HepG2 (cell line): ENCODE measurements around the gene BCAS3. TPM values are rescaled to one million over a fixed set of nuclear protein-coding genes. Genes with fewer than 3 reads are reported as not detected.

Experiments
- ATAC-seq: fragments of 200-7000 bp; cut with Tn5 transposase; 3 replicates; pipeline ENCODE4 v1.9.1; 2020; ENCODE audit warnings: mild to moderate bottlenecking, moderate library complexity
- BruUV-seq: library from RNA; stranded (reverse); fragments of 400-500 nt; replicated peaks from 2 replicates; lab custom pipeline; 2021; lab: Mats Ljungman, UMichigan
- CTCF ChIA-PET: fragments of 300-600 bp; formaldehyde crosslinking; extraction: SDS; loops from one replicate; lab custom pipeline; 2021; ENCODE audit warnings: low total read pairs, inconsistent platforms, low intra/inter-chr PET ratio; lab: Yijun Ruan, JAX
- POLR2A ChIA-PET: fragments of 350-600 bp; sonication (Branson Sonifier 250); formaldehyde crosslinking; loops from one replicate; lab custom pipeline; 2020; ENCODE audit warnings: antibody characterized with exemption, inconsistent platforms; lab: Yijun Ruan, JAX
- DNase-seq: peaks from one replicate; pipeline ENCODE4 v3.0.0-alpha.2; 2015; ENCODE audit warnings: low spot score
- FAIRE-seq: peaks from 3 replicates; lab custom pipeline; 2011; peaks lifted over from hg19 to GRCh38; lab: Jason Lieb, UNC
- H2AFZ ChIP-seq: one replicate; pipeline ENCODE4 v1.6.1; 2011; ENCODE audit warnings: low read length, inconsistent platforms
- H3K27ac ChIP-seq: fragments of 300-600 bp; 3 replicates; pipeline ENCODE4 v1.8.0; 2011; ENCODE audit warnings: mixed run types, mild to moderate bottlenecking, mixed read lengths, low read length, inconsistent platforms; ENCODE audit not compliant: insufficient read depth; ENCODE audit errors: extremely low read length
- H3K27me3 ChIP-seq, 2 experiments: fragments of 200-600 bp in 1 of 2; 2 replicates in 1 of 2; 3 replicates in 1 of 2; pipeline versions ENCODE4 v1.6.0 to v1.8.0; 2011; ENCODE audit warnings: low read length in 2 of 2, mild to moderate bottlenecking in 2 of 2, moderate library complexity in 2 of 2, inconsistent platforms in 1 of 2; ENCODE audit not compliant: insufficient read depth in 2 of 2, control insufficient read depth in 1 of 2
- H3K36me3 ChIP-seq, 2 experiments: fragments of 200-600 bp in 1 of 2; replicated peaks in 1 of 2; 2 replicates in 1 of 2; 3 replicates in 1 of 2; pipeline versions ENCODE4 v1.5.1 to v1.8.0; 2011; ENCODE audit warnings: low read length in 2 of 2, inconsistent platforms in 1 of 2; ENCODE audit not compliant: insufficient read depth in 2 of 2, control insufficient read depth in 1 of 2
- H3K4me1 ChIP-seq: 2 replicates; pipeline ENCODE4 v1.5.1; 2012; ENCODE audit warnings: low read length, inconsistent platforms; ENCODE audit not compliant: insufficient read depth
- H3K4me2 ChIP-seq: 2 replicates; pipeline ENCODE4 v1.6.0; 2011; ENCODE audit warnings: low read depth, low read length, inconsistent platforms
- H3K4me3 ChIP-seq, 3 experiments: fragments of 200-600 bp in 1 of 3; sonication (generic), shearing (Covaris generic) in 1 of 3; replicated peaks in 1 of 3; 2 replicates each; pipeline ENCODE4 v1.5.1; 2011 to 2016; ENCODE audit warnings: low read length in 3 of 3, inconsistent platforms in 2 of 3, low read depth in 2 of 3, mild to moderate bottlenecking in 2 of 3, control low read depth in 1 of 3, mixed read lengths in 1 of 3; ENCODE audit not compliant: insufficient read depth in 1 of 3
- H3K79me2 ChIP-seq: one replicate; pipeline ENCODE4 v1.6.1; 2011; ENCODE audit warnings: low read length, inconsistent platforms; ENCODE audit not compliant: insufficient read depth
- H3K9ac ChIP-seq: 2 replicates; pipeline ENCODE4 v1.6.0; 2011; ENCODE audit warnings: mild to moderate bottlenecking, low read depth, low read length, inconsistent platforms; ENCODE audit not compliant: insufficient read depth
- H3K9me3 ChIP-seq: 2 replicates; pipeline ENCODE4 v1.5.1; 2012; ENCODE audit warnings: mild to moderate bottlenecking, low read length
- H4K20me1 ChIP-seq: 2 replicates; pipeline ENCODE4 v1.6.0; 2011; ENCODE audit warnings: inconsistent platforms, mild to moderate bottlenecking, low read length, moderate library complexity; ENCODE audit not compliant: insufficient read depth
- HNRNPUL1 ChIP-seq: fragments of 200-400 bp; formaldehyde crosslinking; IDR thresholded peaks from 2 replicates; pipeline ENCODE4 v1.6.1; 2017; ENCODE audit warnings: low read depth, mild to moderate bottlenecking, low read length, moderate library complexity
- HOXA7 ChIP-seq: sonication (generic); formaldehyde crosslinking; IDR thresholded peaks from 2 replicates; pipeline ENCODE4 v1.8.1; 2022; ENCODE audit warnings: mild to moderate bottlenecking, missing genetic modification reagents, moderate library complexity
- KAT8 ChIP-seq: IDR thresholded peaks from 2 replicates; pipeline ENCODE4 v1.6.1; 2016; ENCODE audit warnings: missing genetic modification reagents, missing compliant biosample characterization
- KLF15 ChIP-seq: sonication (generic); formaldehyde crosslinking; IDR thresholded peaks from 2 replicates; pipeline ENCODE4 v1.8.1; 2023; ENCODE audit warnings: borderline replicate concordance, mild to moderate bottlenecking, inconsistent platforms, missing genetic modification reagents, mixed read lengths
- NFAT5 ChIP-seq: sonication (generic); formaldehyde crosslinking; IDR thresholded peaks from 2 replicates; pipeline ENCODE4 v1.4.0; 2020; ENCODE audit warnings: missing genetic modification reagents
- ZFX ChIP-seq: sonication (generic); formaldehyde crosslinking; IDR thresholded peaks from 2 replicates; pipeline ENCODE4 v1.4.0; 2020; ENCODE audit warnings: mild to moderate bottlenecking, low read depth, missing genetic modification reagents, moderate library complexity
- ZNF17 ChIP-seq: sonication (generic); formaldehyde crosslinking; IDR thresholded peaks from 2 replicates; pipeline ENCODE4 v1.5.0; 2020; ENCODE audit warnings: mild to moderate bottlenecking, missing genetic modification reagents
- ZNF513 ChIP-seq: sonication (generic); formaldehyde crosslinking; conservative IDR thresholded peaks from 2 replicates; pipeline ENCODE4 v1.5.0; 2020; ENCODE audit warnings: missing genetic modification reagents
- ZNF772 ChIP-seq: sonication (generic); formaldehyde crosslinking; IDR thresholded peaks from 2 replicates; pipeline ENCODE4 v1.5.0; 2020; ENCODE audit warnings: mild to moderate bottlenecking, missing genetic modification reagents
- WGBS: methylation state at CpG from one replicate; pipeline ENCODE4 v1.1.6; 2017; ENCODE audit warnings: low lambda C conversion rate; 5-methylcytosine and 5-hydroxymethylcytosine counted together
- in situ Hi-C: cut with HindIII; loops from 2 replicates; pipeline ENCODE4 v1.10.0; 2017; ENCODE audit warnings: low pct_unique_long_range_greater_than_20kb; ENCODE audit not compliant: extremely low pct_ligation_motif_present
- intact Hi-C: fragments of 100-400 bp; cut with micrococcal nuclease; formaldehyde crosslinking; loops from one replicate; pipeline ENCODE4 v1.10.0; 2022; ENCODE audit not compliant: unreplicated experiment
- polyA plus RNA-seq, 8 experiments: library from polyadenylated mRNA; depleted of rRNA in 3 of 8; stranded (reverse) in 7 of 8; unstranded in 1 of 8; fragments of >200 nt; fragmentation: Illumina TruSeq in 4 of 8; extraction: Trizol in 4 of 8; gene quantifications; 2 replicates each; pipeline versions ENCODE4 v1.2.1 to v1.2.3, GENCODE V29; 2011 to 2016; ENCODE audit warnings: low read depth in 4 of 8, missing spikeins in 1 of 8, mixed read lengths in 1 of 8; ENCODE audit not compliant: insufficient read depth in 1 of 8
- total RNA-seq, 5 experiments: library from RNA; depleted of rRNA; stranded (reverse); fragments of >200 nt; fragmentation: Illumina TruSeq; extraction: Trizol; gene quantifications; 2 replicates each; pipeline ENCODE4 v1.2.3, GENCODE V29; 2016; ENCODE audit warnings: low read depth in 1 of 5
- TF ChIP-seq, protein P1 (sequence below): sonication (generic); formaldehyde crosslinking; IDR thresholded peaks from 2 replicates; pipeline ENCODE4 v1.4.0; 2020; ENCODE audit warnings: mild to moderate bottlenecking, missing genetic modification reagents
- TF ChIP-seq, protein P2 (sequence below): sonication (generic); formaldehyde crosslinking; IDR thresholded peaks from 2 replicates; pipeline ENCODE4 v1.5.1; 2020; ENCODE audit warnings: missing genetic modification reagents, mild to moderate bottlenecking, borderline replicate concordance

The BCAS3 gene
- total and polyA plus RNA-seq, 2 of the 13 experiments (the other 11 are each of a cell fraction or from before 2014, with no cell fraction given), result 10.7 to 11.2 TPM

DNA sequence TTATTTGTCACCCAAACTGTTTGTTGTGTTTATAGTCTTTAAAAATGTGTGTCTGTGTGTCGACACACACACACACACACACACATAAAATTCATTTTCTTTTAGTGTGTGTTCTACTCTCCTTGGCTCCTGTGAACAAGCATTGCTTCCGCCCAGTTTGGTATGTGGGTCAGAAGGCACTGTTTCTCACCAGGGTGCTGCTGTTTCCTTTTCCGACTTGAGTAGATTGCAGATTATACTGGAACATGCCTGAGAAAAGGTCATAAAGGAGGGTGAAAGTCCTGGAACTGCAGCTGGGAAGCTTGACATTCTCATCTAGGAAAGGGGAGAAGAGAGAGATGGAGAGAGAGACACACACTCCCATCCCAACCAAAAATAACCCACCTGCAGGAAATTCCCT, 330.3 kb downstream of the BCAS3 start (continued):
- no peak for TF ChIP-seq ZNF772 (CRISPR knock-in tag)
- no peak for TF ChIP-seq ZNF17 (CRISPR knock-in tag)
- TF ChIP-seq HOXA7, result no peak
- TF ChIP-seq KAT8 (CRISPR knock-in tag), result no peak
- TF ChIP-seq, protein P1, sequence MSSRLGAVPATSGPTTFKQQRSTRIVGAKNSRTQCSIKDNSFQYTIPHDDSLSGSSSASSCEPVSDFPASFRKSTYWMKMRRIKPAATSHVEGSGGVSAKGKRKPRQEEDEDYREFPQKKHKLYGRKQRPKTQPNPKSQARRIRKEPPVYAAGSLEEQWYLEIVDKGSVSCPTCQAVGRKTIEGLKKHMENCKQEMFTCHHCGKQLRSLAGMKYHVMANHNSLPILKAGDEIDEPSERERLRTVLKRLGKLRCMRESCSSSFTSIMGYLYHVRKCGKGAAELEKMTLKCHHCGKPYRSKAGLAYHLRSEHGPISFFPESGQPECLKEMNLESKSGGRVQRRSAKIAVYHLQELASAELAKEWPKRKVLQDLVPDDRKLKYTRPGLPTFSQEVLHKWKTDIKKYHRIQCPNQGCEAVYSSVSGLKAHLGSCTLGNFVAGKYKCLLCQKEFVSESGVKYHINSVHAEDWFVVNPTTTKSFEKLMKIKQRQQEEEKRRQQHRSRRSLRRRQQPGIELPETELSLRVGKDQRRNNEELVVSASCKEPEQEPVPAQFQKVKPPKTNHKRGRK (CRISPR knock-in tag), result no peak
- no peak for TF ChIP-seq KLF15
- no peak for TF ChIP-seq HNRNPUL1

DNA sequence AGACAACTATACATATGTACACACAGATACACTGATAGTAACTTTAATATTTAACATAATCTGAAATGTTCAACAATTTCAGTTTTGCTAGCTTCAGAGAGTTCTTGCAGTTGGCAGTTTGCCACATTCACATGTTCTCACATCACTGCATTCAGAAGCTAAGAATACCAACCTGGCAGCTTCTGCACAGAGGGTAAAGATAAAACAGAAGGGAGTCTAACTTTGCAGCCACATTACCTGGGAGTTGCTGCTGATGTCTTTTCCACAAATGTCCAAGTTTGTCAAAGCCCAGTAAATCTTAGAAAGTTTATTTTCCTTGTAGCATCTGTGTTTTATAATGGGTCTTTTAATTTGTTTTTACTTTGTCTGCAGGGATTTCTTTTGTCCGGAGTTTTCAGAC, 332.0 kb downstream of the BCAS3 start:
- H3K4me2 ChIP-seq, result no peak overlapping the region
- H3K4me1 ChIP-seq, result no peaks in the 10 kb centered on the region
- no peak overlapping the region for H2AFZ ChIP-seq
- no peaks in the 10 kb centered on the region for H3K79me2 ChIP-seq
- H4K20me1 ChIP-seq, result no peaks in the 10 kb centered on the region
- no peak for ATAC-seq
- intact Hi-C loops, result no loop called here
- H3K27me3 ChIP-seq, result no peaks in the 10 kb centered on the region
- no peak overlapping the region for H3K27ac ChIP-seq
- no peak overlapping the region for H3K9ac ChIP-seq
- BruUV-seq, result no TSS peak
- H3K9me3 ChIP-seq, result no peaks in the 10 kb centered on the region
- no peaks in the 10 kb centered on the region for H3K36me3 ChIP-seq
- ChIA-PET POLR2A (interaction anchor here (0.7 kb wide), 1 partner anchor 381 kb away, joined by 3 read pairs; no protein-coding TSS in a partner anchor), CTCF (no interaction called here)
- no peak for FAIRE-seq
- in situ Hi-C loops, result loop anchor here (25.0 kb wide), 1 partner anchor 828 kb away; no protein-coding TSS in a partner anchor
- DNase-seq, result no peak
- 68% methylated on average over 1 of the region's 1 CpG for WGBS
- H3K4me3 ChIP-seq, result no peak overlapping the region
- TF ChIP-seq ZFX (CRISPR knock-in tag) (no peak), NFAT5 (CRISPR knock-in tag) (no peak), ZNF513 (CRISPR knock-in tag) (no peak)
- TF ChIP-seq, protein P2, sequence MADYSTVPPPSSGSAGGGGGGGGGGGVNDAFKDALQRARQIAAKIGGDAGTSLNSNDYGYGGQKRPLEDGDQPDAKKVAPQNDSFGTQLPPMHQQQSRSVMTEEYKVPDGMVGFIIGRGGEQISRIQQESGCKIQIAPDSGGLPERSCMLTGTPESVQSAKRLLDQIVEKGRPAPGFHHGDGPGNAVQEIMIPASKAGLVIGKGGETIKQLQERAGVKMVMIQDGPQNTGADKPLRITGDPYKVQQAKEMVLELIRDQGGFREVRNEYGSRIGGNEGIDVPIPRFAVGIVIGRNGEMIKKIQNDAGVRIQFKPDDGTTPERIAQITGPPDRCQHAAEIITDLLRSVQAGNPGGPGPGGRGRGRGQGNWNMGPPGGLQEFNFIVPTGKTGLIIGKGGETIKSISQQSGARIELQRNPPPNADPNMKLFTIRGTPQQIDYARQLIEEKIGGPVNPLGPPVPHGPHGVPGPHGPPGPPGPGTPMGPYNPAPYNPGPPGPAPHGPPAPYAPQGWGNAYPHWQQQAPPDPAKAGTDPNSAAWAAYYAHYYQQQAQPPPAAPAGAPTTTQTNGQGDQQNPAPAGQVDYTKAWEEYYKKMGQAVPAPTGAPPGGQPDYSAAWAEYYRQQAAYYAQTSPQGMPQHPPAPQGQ, result no peak
